ENCODE data around the gene CACNA1G. TPM values are rescaled to one million over a fixed set of nuclear protein-coding genes. Genes with fewer than 3 reads are reported as not detected.

Gene CACNA1G
- total RNA-seq, 2 donors from 2014 or later: 0.07 to 0.19 TPM

DNA sequence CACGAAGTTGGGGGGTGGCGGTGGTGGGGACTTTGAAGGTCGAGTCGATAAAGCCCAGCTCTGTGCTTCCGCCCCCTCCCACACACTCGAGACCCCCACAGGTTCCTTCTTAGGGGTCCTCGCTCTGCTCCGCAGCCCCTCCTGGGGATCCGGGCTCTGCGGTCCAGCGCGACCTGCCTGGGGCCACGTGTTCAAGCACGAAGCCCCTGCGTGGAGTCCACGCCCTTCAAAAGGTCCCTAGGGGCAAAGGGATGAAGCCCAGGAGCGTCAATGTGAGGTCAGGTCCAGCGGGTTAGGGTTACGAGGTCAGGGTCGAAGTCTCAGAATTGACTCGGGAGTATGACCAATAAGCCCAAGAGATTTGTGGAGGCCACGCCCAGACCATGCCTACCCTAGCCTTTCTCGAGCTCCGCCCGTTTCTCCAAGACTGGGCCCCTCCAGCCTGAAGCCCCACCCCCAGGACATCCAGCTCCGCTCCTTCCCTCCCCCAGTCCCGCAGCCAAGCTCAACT, 786 bp upstream of the CACNA1G start:
- Histone ChIP-seq H3K4me1 (peaks cover 22% of the 10 kb centered on the region), H3K9me3 (no peaks in the 10 kb centered on the region), H3K9ac (ENCODE audit: low read depth in 2 of 2, low read length in 2 of 2) (peak overlapping the region in 1 of 2 donors; percentile 46), H3K27me3 (peaks cover 53% of the 10 kb centered on the region), H3K36me3 (no peaks in the 10 kb centered on the region), H3K4me3 (peak overlapping the region; percentile 39), H3K27ac (no peak overlapping the region)
- TF ChIP-seq, protein P1, sequence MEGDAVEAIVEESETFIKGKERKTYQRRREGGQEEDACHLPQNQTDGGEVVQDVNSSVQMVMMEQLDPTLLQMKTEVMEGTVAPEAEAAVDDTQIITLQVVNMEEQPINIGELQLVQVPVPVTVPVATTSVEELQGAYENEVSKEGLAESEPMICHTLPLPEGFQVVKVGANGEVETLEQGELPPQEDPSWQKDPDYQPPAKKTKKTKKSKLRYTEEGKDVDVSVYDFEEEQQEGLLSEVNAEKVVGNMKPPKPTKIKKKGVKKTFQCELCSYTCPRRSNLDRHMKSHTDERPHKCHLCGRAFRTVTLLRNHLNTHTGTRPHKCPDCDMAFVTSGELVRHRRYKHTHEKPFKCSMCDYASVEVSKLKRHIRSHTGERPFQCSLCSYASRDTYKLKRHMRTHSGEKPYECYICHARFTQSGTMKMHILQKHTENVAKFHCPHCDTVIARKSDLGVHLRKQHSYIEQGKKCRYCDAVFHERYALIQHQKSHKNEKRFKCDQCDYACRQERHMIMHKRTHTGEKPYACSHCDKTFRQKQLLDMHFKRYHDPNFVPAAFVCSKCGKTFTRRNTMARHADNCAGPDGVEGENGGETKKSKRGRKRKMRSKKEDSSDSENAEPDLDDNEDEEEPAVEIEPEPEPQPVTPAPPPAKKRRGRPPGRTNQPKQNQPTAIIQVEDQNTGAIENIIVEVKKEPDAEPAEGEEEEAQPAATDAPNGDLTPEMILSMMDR (IDR thresholded peaks at IDR 0.05): no peak
- DNase-seq: peak; percentile 82
- intact Hi-C loops (cut with DNase I): no loop called here

DNA sequence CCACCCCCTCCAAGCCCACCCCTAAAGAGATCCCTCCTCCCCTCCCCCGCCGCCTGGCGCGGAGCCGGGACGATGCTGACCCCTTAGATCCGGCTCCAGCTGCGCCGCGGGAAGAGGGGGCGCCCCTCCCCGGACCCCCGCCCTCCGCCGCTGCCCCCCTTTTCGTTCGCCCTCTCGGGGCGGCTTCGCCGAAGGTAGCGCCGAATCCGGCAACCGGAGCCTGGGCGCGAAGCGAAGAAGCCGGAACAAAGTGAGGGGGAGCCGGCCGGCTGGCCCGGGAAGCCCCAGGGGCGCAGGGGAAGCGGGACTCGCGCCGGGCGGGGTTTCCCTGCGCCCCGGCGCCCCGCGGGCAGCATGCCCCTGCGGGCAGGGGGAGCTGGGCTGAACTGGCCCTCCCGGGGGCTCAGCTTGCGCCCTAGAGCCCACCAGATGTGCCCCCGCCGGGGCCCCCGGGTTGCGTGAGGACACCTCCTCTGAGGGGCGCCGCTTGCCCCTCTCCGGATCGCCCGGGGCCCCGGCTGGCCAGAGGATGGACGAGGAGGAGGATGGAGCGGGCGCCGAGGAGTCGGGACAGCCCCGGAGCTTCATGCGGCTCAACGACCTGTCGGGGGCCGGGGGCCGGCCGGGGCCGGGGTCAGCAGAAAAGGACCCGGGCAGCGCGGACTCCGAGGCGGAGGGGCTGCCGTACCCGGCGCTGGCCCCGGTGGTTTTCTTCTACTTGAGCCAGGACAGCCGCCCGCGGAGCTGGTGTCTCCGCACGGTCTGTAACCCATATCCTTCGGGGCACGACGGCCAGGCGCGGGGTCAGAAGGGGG, 623 bp downstream of the CACNA1G start:
- Histone ChIP-seq H3K4me3 (peak overlapping the region; percentile 39), H3K27me3 (peaks cover 58% of the 10 kb centered on the region), H3K9ac (ENCODE audit: low read depth in 2 of 2, low read length in 2 of 2) (no peak overlapping the region), H3K4me1 (peaks cover 22% of the 10 kb centered on the region), H3K9me3 (no peaks in the 10 kb centered on the region), H3K27ac (no peak overlapping the region), H3K36me3 (no peaks in the 10 kb centered on the region)
- no peak for DNase-seq
- intact Hi-C loops (cut with DNase I): no loop called here
- TF ChIP-seq, protein P1 (IDR thresholded peaks at IDR 0.05): no peak

DNA sequence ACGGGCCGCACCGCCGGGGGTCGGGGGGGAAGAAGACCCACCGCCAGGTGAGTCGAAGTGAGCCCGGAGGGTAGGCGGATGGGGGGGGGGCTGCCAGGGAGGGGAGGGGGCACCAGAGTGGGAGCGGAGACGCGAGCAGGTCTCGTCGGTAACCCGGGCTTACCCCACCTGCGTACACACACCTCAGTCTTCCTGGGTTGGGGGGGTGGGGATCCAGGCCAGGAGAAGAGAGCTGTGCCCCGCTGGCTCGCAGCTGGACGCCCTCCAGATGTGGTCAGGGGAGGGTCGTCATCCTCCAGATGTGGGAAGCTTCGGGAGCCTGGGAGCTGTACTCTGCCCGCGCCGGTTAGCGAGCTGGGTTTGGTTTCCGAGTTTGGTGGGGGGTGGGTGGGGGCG, 1.2 kb downstream of the CACNA1G start:
- TF ChIP-seq, protein P1 (IDR thresholded peaks at IDR 0.05): no peak
- Histone ChIP-seq H3K9ac (ENCODE audit: low read depth in 2 of 2, low read length in 2 of 2) (no peak overlapping the region), H3K27me3 (peaks cover 58% of the 10 kb centered on the region), H3K4me3 (no peak overlapping the region), H3K36me3 (no peaks in the 10 kb centered on the region), H3K27ac (no peak overlapping the region), H3K4me1 (peaks cover 22% of the 10 kb centered on the region), H3K9me3 (no peaks in the 10 kb centered on the region)
- DNase-seq: no peak
- intact Hi-C loops (cut with DNase I): no loop called here

DNA sequence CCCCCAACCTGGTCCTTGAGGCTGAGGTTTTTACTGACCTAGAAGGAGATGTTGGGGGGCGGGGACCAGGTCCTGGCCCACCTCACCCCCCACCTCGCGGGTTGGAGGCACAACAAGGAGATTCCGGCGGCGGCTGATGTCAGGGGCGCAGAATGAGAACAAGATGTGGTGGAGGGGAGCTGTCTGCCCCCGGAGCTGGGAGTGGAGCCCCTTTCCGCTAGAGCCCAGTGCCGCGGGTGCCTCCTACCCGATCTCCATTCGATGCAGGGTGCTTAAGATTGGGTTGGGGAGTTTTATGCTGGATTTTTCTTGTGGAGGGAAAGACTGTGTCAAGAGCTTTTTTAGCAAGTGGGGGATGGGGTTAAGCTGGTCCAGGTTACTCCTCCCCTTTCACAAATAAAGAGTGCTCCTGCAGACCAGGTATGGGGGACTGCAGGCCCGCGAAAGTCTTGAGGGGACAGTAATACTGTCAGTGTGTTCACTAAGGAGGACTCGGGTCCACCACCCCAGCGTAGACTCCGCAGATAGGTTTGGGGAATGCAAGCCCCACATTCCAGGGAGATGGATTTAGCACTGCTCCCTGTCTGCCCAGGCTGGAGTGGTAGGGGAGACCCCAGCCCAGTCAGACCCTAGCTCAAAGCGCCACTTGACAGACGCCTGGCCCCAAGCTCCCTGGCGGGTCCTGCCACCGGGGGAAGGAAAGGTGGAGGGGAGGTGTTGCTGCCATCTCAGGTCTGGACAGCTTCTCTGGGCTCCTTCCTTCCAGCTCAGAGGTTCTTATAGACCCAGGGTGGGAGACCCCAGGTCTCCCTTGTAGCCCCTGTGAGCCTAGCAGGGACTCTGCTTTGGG, 2.0 kb downstream of the CACNA1G start:
- intact Hi-C loops (cut with DNase I): no loop called here
- peaks cover 22% of the 10 kb centered on the region for H3K4me1 ChIP-seq
- DNase-seq: no peak
- H3K27me3 ChIP-seq: peaks cover 58% of the 10 kb centered on the region
- H3K4me3 ChIP-seq: no peak overlapping the region
- TF ChIP-seq, protein P1 (IDR thresholded peaks at IDR 0.05): no peak
- H3K9ac ChIP-seq (ENCODE audit: low read depth in 2 of 2, low read length in 2 of 2): no peak overlapping the region
- no peak overlapping the region for H3K27ac ChIP-seq
- no peaks in the 10 kb centered on the region for H3K36me3 ChIP-seq
- no peaks in the 10 kb centered on the region for H3K9me3 ChIP-seq

DNA sequence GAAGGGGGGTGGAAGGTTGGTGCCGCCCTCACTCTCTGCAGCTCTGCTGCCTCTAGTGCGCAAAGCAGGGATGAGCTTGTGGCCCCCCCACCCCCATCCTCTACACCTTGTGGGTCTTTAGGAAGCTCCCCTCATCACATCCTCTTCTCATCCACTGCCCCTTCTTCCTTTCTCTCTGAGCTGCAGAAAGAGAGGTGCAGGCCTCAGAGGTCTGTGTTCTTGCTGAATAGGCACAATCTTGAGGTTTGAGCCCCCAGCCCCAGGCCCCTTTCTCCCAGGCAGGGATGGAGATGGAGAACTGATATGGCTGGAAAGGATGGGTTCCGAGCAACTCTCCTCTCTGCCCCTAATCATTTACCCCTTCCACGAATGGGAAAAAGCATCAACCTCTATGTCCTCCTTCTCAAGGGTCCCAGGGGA, 2.6 kb downstream of the CACNA1G start:
- Histone ChIP-seq H3K4me3 (no peak overlapping the region), H3K36me3 (no peaks in the 10 kb centered on the region), H3K27me3 (peaks cover 58% of the 10 kb centered on the region), H3K27ac (no peak overlapping the region), H3K9me3 (no peaks in the 10 kb centered on the region), H3K9ac (ENCODE audit: low read depth in 2 of 2, low read length in 2 of 2) (no peak overlapping the region), H3K4me1 (peaks cover 22% of the 10 kb centered on the region)
- intact Hi-C loops (cut with DNase I): no loop called here
- no peak for DNase-seq
- TF ChIP-seq, protein P1 (IDR thresholded peaks at IDR 0.05): no peak

All from colonic mucosa (tissue), 4 donors.